Kidney (tissue), 14 donors: ENCODE data around the gene DOK4. TPM values are rescaled to one million over a fixed set of nuclear protein-coding genes. Genes with fewer than 3 reads are reported as not detected.
A peak's percentile ranks its signal among the peaks of the same experiment; 100 is the strongest.

Experiments used
- DNase-seq, 5 donors: peaks; one replicate each; pipeline ENCODE4 v3.0.0-alpha.2; 2013 to 2020
- FAIRE-seq: peaks from 2 replicates; lab custom pipeline; 2012; peaks lifted over from hg19 to GRCh38; lab: Jason Lieb, UNC
- H3K27ac ChIP-seq, 2 donors: one replicate each; pipeline ENCODE4 v1.7.0; 2013; ENCODE audit warnings: low read depth in 2 of 2, low read length in 2 of 2, inconsistent platforms in 1 of 2
- H3K27me3 ChIP-seq: one replicate; pipeline ENCODE4 v1.7.1; 2013; ENCODE audit warnings: low read length, inconsistent platforms; ENCODE audit not compliant: control insufficient read depth, insufficient read depth
- H3K36me3 ChIP-seq, 3 donors: one replicate each; pipeline versions ENCODE4 v1.7.0 to v1.7.1; 2013; ENCODE audit warnings: low read length in 3 of 3, control low read depth in 1 of 3, inconsistent platforms in 1 of 3; ENCODE audit not compliant: insufficient read depth in 3 of 3, control insufficient read depth in 2 of 3
- H3K4me1 ChIP-seq, 3 donors: one replicate each; pipeline versions ENCODE4 v1.7.0 to v1.7.1; 2013; ENCODE audit warnings: low read length in 3 of 3, inconsistent platforms in 1 of 3, low read depth in 1 of 3; ENCODE audit not compliant: control insufficient read depth in 2 of 3, insufficient read depth in 2 of 3
- H3K4me3 ChIP-seq, 3 donors: one replicate each; pipeline versions ENCODE4 v1.7.0 to v1.8.1; 2013; ENCODE audit warnings: low read length in 3 of 3, control low read depth in 1 of 3, inconsistent platforms in 1 of 3
- H3K9ac ChIP-seq, 3 donors: one replicate each; pipeline versions ENCODE4 v1.7.0 to v1.7.1; 2013; ENCODE audit warnings: low read length in 3 of 3, control low read depth in 1 of 3, inconsistent platforms in 1 of 3
- H3K9me3 ChIP-seq, 3 donors: one replicate each; pipeline versions ENCODE4 v1.7.0 to v1.7.1; 2013; ENCODE audit warnings: low read length in 3 of 3, control low read depth in 1 of 3, inconsistent platforms in 1 of 3; ENCODE audit not compliant: control insufficient read depth in 2 of 3, insufficient read depth in 1 of 3
- intact Hi-C: fragments of 100-400 bp; cut with DNase I; formaldehyde crosslinking; loops from one replicate; pipeline ENCODE4 v1.11.1; 2022
- polyA plus RNA-seq: library from polyadenylated mRNA; stranded (reverse); fragments of 350-450 nt; fragmentation: Illumina TruSeq; extraction: RNeasy Lipid Tissue Mini Kit (QIAGEN cat#74804); gene quantifications from one replicate; pipeline ENCODE4 v1.2.3, GENCODE V29; 2014; ENCODE audit warnings: low read depth, low replicate concordance; ENCODE audit not compliant: insufficient read depth
- total RNA-seq: library from RNA; stranded (reverse); fragmentation: NEBNext Ultra II Directional; extraction: Animal tissue kit (Norgen Biotek cat#: 25700); gene quantifications from one replicate; pipeline ENCODE4 v1.2.1, GENCODE V29; 2021
- TF ChIP-seq, protein P1 (sequence below): IDR thresholded peaks from 3 replicates; pipeline ENCODE4 v1.5.1; 2012; ENCODE audit warnings: mild to moderate bottlenecking, moderate library complexity, borderline replicate concordance; ENCODE audit not compliant: insufficient read depth; ENCODE audit errors: extremely low read depth
- donor health status: control.
- donor health status: control.
- donor health status: control.
- donor health status: control.
- donor health status: control.
- donor health status: DM: yes; HTN: yes; CAD: no.
- donor health status: Normal renal cell carcinoma (clear cell type).

DOK4 gene
- total and polyA plus RNA-seq, 2 donors from 2014 or later, result 57.2 to 63.7 TPM

DNA sequence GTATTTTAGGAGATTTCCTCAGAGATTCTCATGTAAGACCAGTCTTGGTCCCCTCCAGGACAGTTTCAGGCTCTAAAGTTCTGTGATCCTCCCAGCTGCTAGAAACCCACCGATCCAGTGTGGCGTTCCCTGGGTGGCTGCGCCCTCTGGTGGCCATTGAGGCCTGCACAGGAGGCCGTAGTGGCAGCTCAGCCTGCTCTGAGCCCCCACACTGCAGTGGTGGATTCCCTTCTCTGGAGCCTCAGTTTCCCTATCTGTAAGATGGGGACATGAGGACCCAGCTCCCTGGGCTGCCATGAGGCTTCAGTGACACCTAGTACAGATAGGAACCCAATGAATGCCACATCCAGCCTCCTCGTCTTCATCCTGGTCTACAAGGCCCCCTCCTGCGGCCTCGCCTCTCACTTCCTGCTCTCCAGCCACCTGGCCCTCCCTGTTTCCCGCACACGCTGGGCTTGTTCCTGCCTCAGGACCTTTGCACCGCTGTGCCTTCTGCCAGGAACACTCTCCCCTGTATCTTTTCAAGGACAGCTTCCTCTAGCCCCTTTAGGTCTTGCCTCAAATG, 33.6 kb upstream of the DOK4 start:
- Histone ChIP-seq H3K4me3 (no peak overlapping the region), H3K9me3 (no peaks in the 10 kb centered on the region), H3K27ac (no peak overlapping the region), H3K9ac (no peak overlapping the region), H3K36me3 (peaks cover 0 to 4% (median 3%) of the 10 kb centered on the region in 3 donors), H3K4me1 (peaks cover 0 to 2% (median 0%) of the 10 kb centered on the region in 3 donors), H3K27me3 (no peaks in the 10 kb centered on the region)
- no peak for FAIRE-seq
- TF ChIP-seq, protein P1, sequence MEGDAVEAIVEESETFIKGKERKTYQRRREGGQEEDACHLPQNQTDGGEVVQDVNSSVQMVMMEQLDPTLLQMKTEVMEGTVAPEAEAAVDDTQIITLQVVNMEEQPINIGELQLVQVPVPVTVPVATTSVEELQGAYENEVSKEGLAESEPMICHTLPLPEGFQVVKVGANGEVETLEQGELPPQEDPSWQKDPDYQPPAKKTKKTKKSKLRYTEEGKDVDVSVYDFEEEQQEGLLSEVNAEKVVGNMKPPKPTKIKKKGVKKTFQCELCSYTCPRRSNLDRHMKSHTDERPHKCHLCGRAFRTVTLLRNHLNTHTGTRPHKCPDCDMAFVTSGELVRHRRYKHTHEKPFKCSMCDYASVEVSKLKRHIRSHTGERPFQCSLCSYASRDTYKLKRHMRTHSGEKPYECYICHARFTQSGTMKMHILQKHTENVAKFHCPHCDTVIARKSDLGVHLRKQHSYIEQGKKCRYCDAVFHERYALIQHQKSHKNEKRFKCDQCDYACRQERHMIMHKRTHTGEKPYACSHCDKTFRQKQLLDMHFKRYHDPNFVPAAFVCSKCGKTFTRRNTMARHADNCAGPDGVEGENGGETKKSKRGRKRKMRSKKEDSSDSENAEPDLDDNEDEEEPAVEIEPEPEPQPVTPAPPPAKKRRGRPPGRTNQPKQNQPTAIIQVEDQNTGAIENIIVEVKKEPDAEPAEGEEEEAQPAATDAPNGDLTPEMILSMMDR, result peak; percentile 95
- peak; percentile 85 to 90 (median 86) for DNase-seq
- intact Hi-C loops, result loop anchor here (10.0 kb wide), 1 partner anchor 105 kb away; no protein-coding TSS in a partner anchor

DNA sequence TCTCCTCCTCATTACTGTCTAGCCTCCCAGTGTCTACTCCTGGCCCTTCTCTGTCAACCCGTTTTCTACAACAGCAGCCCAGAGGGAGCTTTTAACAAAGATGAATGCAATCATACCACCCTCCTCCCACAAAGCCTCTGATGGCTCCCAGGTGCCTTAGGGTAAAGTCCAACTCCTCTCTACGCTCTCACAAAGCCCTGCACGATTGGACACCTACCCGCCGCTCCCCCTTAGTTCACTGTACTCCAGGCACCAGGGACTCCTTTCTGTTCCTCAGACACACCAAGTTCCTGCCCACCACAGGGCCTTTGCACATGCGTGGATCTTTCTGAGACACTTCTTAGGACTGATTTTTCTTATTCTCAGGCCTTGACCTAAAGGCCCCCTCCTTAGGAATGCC, 32.6 kb upstream of the DOK4 start:
- Histone ChIP-seq H3K4me3 (no peak overlapping the region), H3K27ac (no peak overlapping the region), H3K36me3 (peaks cover under 1 to 4% (median 3%) of the 10 kb centered on the region in 3 donors), H3K27me3 (no peaks in the 10 kb centered on the region), H3K9ac (no peak overlapping the region), H3K4me1 (peaks cover 0 to 9% (median 0%) of the 10 kb centered on the region in 3 donors), H3K9me3 (no peaks in the 10 kb centered on the region)
- intact Hi-C loops, result loop anchor here (10.0 kb wide), 1 partner anchor 104 kb away; no protein-coding TSS in a partner anchor
- DNase-seq, result no peak
- FAIRE-seq, result no peak
- TF ChIP-seq, protein P1, result no peak

DNA sequence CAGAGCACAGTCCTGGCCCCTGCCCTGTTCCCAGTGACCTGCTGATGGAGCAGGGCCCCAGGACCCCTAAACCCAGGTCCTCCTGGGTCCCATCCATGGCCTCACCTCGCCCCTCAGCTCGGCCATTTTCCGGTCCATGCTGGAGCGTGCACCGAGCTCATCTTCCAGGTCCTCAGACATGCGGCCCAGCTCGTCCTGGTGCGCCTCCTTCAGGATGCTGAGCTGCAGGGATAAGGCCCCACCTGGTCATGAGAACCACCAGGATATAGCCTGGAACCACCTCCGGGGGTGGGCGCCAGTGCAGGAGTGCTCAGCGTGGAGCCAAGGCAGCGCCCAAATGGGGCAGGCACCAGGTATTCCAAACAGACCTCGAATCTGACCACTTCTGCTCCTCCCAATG, 32.2 kb upstream of the DOK4 start:
- FAIRE-seq (no peak), DNase-seq (no peak)
- H3K9me3 ChIP-seq, result no peaks in the 10 kb centered on the region
- no peak overlapping the region for H3K4me3 ChIP-seq
- H3K27ac ChIP-seq, result no peak overlapping the region
- H3K4me1 ChIP-seq, result peaks cover 3 to 12% (median 4%) of the 10 kb centered on the region in 3 donors
- TF ChIP-seq, protein P1, result no peak
- intact Hi-C loops, result loop anchor here (10.0 kb wide), 1 partner anchor 104 kb away; no protein-coding TSS in a partner anchor
- peaks cover 3 to 4% (median 3%) of the 10 kb centered on the region in 3 donors for H3K36me3 ChIP-seq
- no peaks in the 10 kb centered on the region for H3K27me3 ChIP-seq
- H3K9ac ChIP-seq, result no peak overlapping the region
